CD14-positive monocyte (primary cell): Measurements from ENCODE around the gene HLA-F. TPM values are rescaled to one million over a fixed set of nuclear protein-coding genes. Genes with fewer than 3 reads are reported as not detected.

Experiments used
- DNase-seq, 3 donors: peaks; one replicate each; pipeline ENCODE4 v3.0.0-alpha.2; 2011 to 2022
- H2AFZ ChIP-seq: 2 replicates; pipeline ENCODE4 v1.6.0; 2012; ENCODE audit warnings: mild to moderate bottlenecking, low read depth, low read length, inconsistent platforms; ENCODE audit not compliant: insufficient read depth, poor library complexity, severe bottlenecking
- H3K27ac ChIP-seq, 2 donors: 1 replicate in 1 of 2; 2 replicates in 1 of 2; pipeline ENCODE4 v1.5.1; 2012 to 2013; ENCODE audit warnings: low read length in 2 of 2, control low read depth in 1 of 2, inconsistent platforms in 1 of 2, low read depth in 1 of 2, mild to moderate bottlenecking in 1 of 2
- H3K27me3 ChIP-seq, 2 donors: one replicate each; pipeline versions ENCODE4 v1.6.0 to v1.6.1; 2011 to 2013; ENCODE audit warnings: low read length in 2 of 2; ENCODE audit not compliant: control insufficient read depth in 2 of 2, insufficient read depth in 2 of 2
- H3K36me3 ChIP-seq, 2 donors: replicated peaks in 1 of 2; 1 replicate in 1 of 2; 2 replicates in 1 of 2; pipeline versions ENCODE4 v1.5.1 to v1.6.1; 2012 to 2013; ENCODE audit warnings: low read length in 2 of 2, control low read depth in 1 of 2, inconsistent platforms in 1 of 2, mild to moderate bottlenecking in 1 of 2; ENCODE audit not compliant: insufficient read depth in 2 of 2, control insufficient read depth in 1 of 2
- H3K4me1 ChIP-seq, 2 donors: 1 replicate in 1 of 2; 2 replicates in 1 of 2; pipeline versions ENCODE4 v1.5.1 to v1.6.1; 2012 to 2013; ENCODE audit warnings: low read length in 2 of 2, control low read depth in 1 of 2, inconsistent platforms in 1 of 2, mild to moderate bottlenecking in 1 of 2, moderate library complexity in 1 of 2; ENCODE audit not compliant: insufficient read depth in 2 of 2, control insufficient read depth in 1 of 2
- H3K4me2 ChIP-seq: replicated peaks from 2 replicates; pipeline ENCODE3; 2012; ENCODE audit warnings: low read length, moderate library complexity, mild to moderate bottlenecking; ENCODE audit not compliant: poor library complexity, severe bottlenecking; ENCODE audit errors: extremely low read depth
- H3K4me3 ChIP-seq, 3 experiments: fragments of 200-600 bp in 1 of 3; sonication (generic) in 1 of 3; replicated peaks in 1 of 3; 1 replicate in 2 of 3; 2 replicates in 1 of 3; pipeline ENCODE4 v1.5.1; 2011 to 2013; ENCODE audit warnings: low read length in 3 of 3, mild to moderate bottlenecking in 3 of 3, control low read depth in 2 of 3, low read depth in 2 of 3, inconsistent platforms in 1 of 3, moderate library complexity in 1 of 3
- H3K79me2 ChIP-seq: 2 replicates; pipeline ENCODE4 v1.6.0; 2012; ENCODE audit warnings: mild to moderate bottlenecking, control low read depth, inconsistent platforms, low read length, moderate library complexity; ENCODE audit not compliant: insufficient read depth
- H3K9ac ChIP-seq: 2 replicates; pipeline ENCODE4 v1.6.0; 2017; ENCODE audit warnings: low read length, mild to moderate bottlenecking; ENCODE audit not compliant: insufficient read depth, poor library complexity, severe bottlenecking
- H3K9me3 ChIP-seq, 2 donors: replicated peaks in 1 of 2; 1 replicate in 1 of 2; 2 replicates in 1 of 2; pipeline versions ENCODE4 v1.5.1 to v1.6.1; 2012 to 2013; ENCODE audit warnings: low read length in 2 of 2, control low read depth in 1 of 2; ENCODE audit not compliant: control insufficient read depth in 1 of 2, insufficient read depth in 1 of 2
- H4K20me1 ChIP-seq: 2 replicates; pipeline ENCODE4 v1.6.0; 2012; ENCODE audit warnings: mild to moderate bottlenecking, low read length, control low read depth, moderate library complexity; ENCODE audit not compliant: insufficient read depth
- H3K27ac Mint-ChIP-seq, 7 donors: one replicate each; pipeline ENCODE4 v1.8.0; 2020; ENCODE audit warnings: mild to moderate bottlenecking in 7 of 7, mixed read lengths in 7 of 7, moderate library complexity in 6 of 7, inconsistent platforms in 2 of 7
- H3K27me3 Mint-ChIP-seq, 3 donors: one replicate each; pipeline ENCODE4 v1.8.0; 2021 to 2022; ENCODE audit warnings: low read depth in 3 of 3, mild to moderate bottlenecking in 3 of 3, mixed read lengths in 3 of 3, moderate library complexity in 3 of 3, inconsistent platforms in 1 of 3
- H3K36me3 Mint-ChIP-seq, 2 donors: one replicate each; pipeline ENCODE4 v1.8.0; 2020; ENCODE audit warnings: mixed read lengths in 2 of 2, inconsistent platforms in 1 of 2, mild to moderate bottlenecking in 1 of 2
- H3K4me1 Mint-ChIP-seq: one replicate; pipeline ENCODE4 v1.8.0; 2020; ENCODE audit warnings: mild to moderate bottlenecking, mixed read lengths
- H3K4me3 Mint-ChIP-seq, 2 donors: one replicate each; pipeline ENCODE4 v1.8.0; 2020; ENCODE audit warnings: mild to moderate bottlenecking in 2 of 2, mixed read lengths in 2 of 2, moderate library complexity in 1 of 2
- H3K9me3 Mint-ChIP-seq, 7 donors: one replicate each; pipeline ENCODE4 v1.8.0; 2020 to 2022; ENCODE audit warnings: mixed read lengths in 7 of 7, mild to moderate bottlenecking in 6 of 7, moderate library complexity in 6 of 7, inconsistent platforms in 2 of 7
- CTCF ChIP-seq: fragments of 200-600 bp; IDR thresholded peaks from one replicate; pipeline ENCODE4 v1.8.0; 2022; ENCODE audit warnings: antibody characterized with exemption, mild to moderate bottlenecking
- WGBS: methylation state at CpG from one replicate; pipeline ENCODE4 v1.1.5; 2013; ENCODE audit warnings: missing lambda C conversion rate; ENCODE audit not compliant: insufficient coverage; 5-methylcytosine and 5-hydroxymethylcytosine counted together
- intact Hi-C, 2 donors: fragments of 100-400 bp; cut with micrococcal nuclease; formaldehyde crosslinking; loops; one replicate each; pipeline versions ENCODE4 v1.15.0 to v1.15.1; 2023
- polyA plus RNA-seq, 3 donors: library from polyadenylated mRNA; depleted of rRNA in 1 of 3; unstranded in 2 of 3; stranded (reverse) in 1 of 3; fragments of 300-500 nt in 2 of 3; fragments of >200 nt in 1 of 3; fragmentation: Illumina TruSeq in 2 of 3; gene quantifications; 1 replicate in 2 of 3; 2 replicates in 1 of 3; pipeline ENCODE4 v1.2.3, GENCODE V29; 2012 to 2021
- small RNA-seq: library from RNA; depleted of rRNA; stranded (forward); fragments of <200 nt; gene quantifications from one replicate; pipeline ENCODE3, GENCODE V24; 2012; ENCODE audit warnings: low read depth; ENCODE audit not compliant: insufficient read length

HLA-F gene
- polyA plus RNA-seq, 3 donors: 283 to 816 (median 394) TPM

- Mint-ChIP-seq H3K9me3 (peaks cover 0 to 14% (median 7%) of the 10 kb centered on the region in 7 donors), H3K27me3 (peaks cover 11 to 29% (median 18%) of the 10 kb centered on the region in 3 donors), H3K4me3 (no peak overlapping the region), H3K36me3 (no peaks in the 10 kb centered on the region), H3K4me1 (no peaks in the 10 kb centered on the region), H3K27ac (no peak overlapping the region)
- DNase-seq: no peak
- peaks cover 0 to 5% of the 10 kb centered on the region in 2 donors for H3K9me3 ChIP-seq
- peaks cover 0 to 14% of the 10 kb centered on the region in 2 donors for H3K27me3 ChIP-seq
- no peak overlapping the region for H2AFZ ChIP-seq
- H4K20me1 ChIP-seq: no peaks in the 10 kb centered on the region
- intact Hi-C loops: no loop called here
- no peak overlapping the region for H3K9ac ChIP-seq
- no peak for TF ChIP-seq CTCF
- no peaks in the 10 kb centered on the region for H3K36me3 ChIP-seq
- H3K4me1 ChIP-seq: no peaks in the 10 kb centered on the region
- H3K4me2 ChIP-seq: no peak overlapping the region
- H3K4me3 ChIP-seq: no peak overlapping the region
- H3K79me2 ChIP-seq: no peaks in the 10 kb centered on the region
- no CpG with 5 or more reads among the region's 2 CpGs for WGBS
- no peak overlapping the region for H3K27ac ChIP-seq
These were observed 53.5 kb downstream of the HLA-F start for GRCh38 chr6:29776684-29777083.

Small RNA genes within 50 kb of the gene (small RNA-seq; reads per million reads assigned to genes)
- not detected for gene AL645939.2
- not detected for gene AL645939.3
- gene AL645939.4: not detected
- not detected for gene RF00019

Other genes with a start within 250 kb of the HLA-F start
- gene MAS1L, start 235.5 kb upstream of the HLA-F start, polyA plus RNA-seq: not detected
- gene UBD, start 163.7 kb upstream of the HLA-F start, polyA plus RNA-seq: under 1 TPM in 1 of 3 donors, not detected in 2; 0.15 TPM
- not detected for gene OR2H2, start 138.3 kb upstream of the HLA-F start, polyA plus RNA-seq
- gene GABBR1, start 90.3 kb upstream of the HLA-F start, polyA plus RNA-seq: 100 to 1,000 TPM in 1 of 3 donors, 1 to 10 TPM in 1, under 1 TPM in 1; 0.91 to 228 (median 1.8) TPM
- not detected for gene MOG, start 66.3 kb upstream of the HLA-F start, polyA plus RNA-seq
- gene ZFP57, start 42.3 kb upstream of the HLA-F start, polyA plus RNA-seq: under 1 TPM in 1 of 3 donors, not detected in 2; 0.72 TPM
- gene HLA-G, start 104.4 kb downstream of the HLA-F start, polyA plus RNA-seq: 1 to 10 TPM in 1 of 3 donors, under 1 TPM in 2; 0.12 to 2.3 (median 0.89) TPM
- gene HLA-A, start 219.1 kb downstream of the HLA-F start, polyA plus RNA-seq: 1,000 to 10,000 TPM; 1,518 to 2,788 (median 1,574) TPM